WTC11 (cell line): ENCODE measurements around the gene ARL4A. TPM values are rescaled to one million over a fixed set of nuclear protein-coding genes. Genes with fewer than 3 reads are reported as not detected.

Experiments
- ARID4B ChIP-seq: sonication (generic); formaldehyde crosslinking; IDR thresholded peaks from 2 replicates; pipeline ENCODE4 v1.8.0; 2023; ENCODE audit warnings: missing genetic modification reagents, mild to moderate bottlenecking, borderline replicate concordance
- CBFB ChIP-seq: sonication (generic); formaldehyde crosslinking; IDR thresholded peaks from 2 replicates; pipeline ENCODE4 v1.8.1; 2022; ENCODE audit warnings: mild to moderate bottlenecking, low read depth, missing genetic modification reagents
- CDX4 ChIP-seq: fragments of 250-450 bp; sonication (Bioruptor Pico); IDR thresholded peaks from 2 replicates; pipeline ENCODE4 v1.9.0; 2021; ENCODE audit warnings: moderate library complexity, mild to moderate bottlenecking, inconsistent platforms, borderline replicate concordance
- E2F4 ChIP-seq: sonication (generic); formaldehyde crosslinking; IDR thresholded peaks from 2 replicates; pipeline ENCODE4 v1.8.1; 2022; ENCODE audit warnings: low read depth, mild to moderate bottlenecking, moderate library complexity, missing genetic modification reagents, borderline replicate concordance
- GABPB1 ChIP-seq: sonication (generic); formaldehyde crosslinking; IDR thresholded peaks from 2 replicates; pipeline ENCODE4 v1.8.1; 2023; ENCODE audit warnings: mild to moderate bottlenecking, missing genetic modification reagents
- GTF2I ChIP-seq: fragments of 250-450 bp; sonication (Bioruptor Pico); conservative IDR thresholded peaks from 2 replicates; pipeline ENCODE4 v1.4.0; 2021; ENCODE audit warnings: mild to moderate bottlenecking
- JAZF1 ChIP-seq: fragments of 250-450 bp; sonication (Bioruptor Pico); IDR thresholded peaks from 2 replicates; pipeline ENCODE4 v1.9.0; 2021; ENCODE audit warnings: moderate library complexity, mild to moderate bottlenecking, inconsistent platforms
- KAT7 ChIP-seq: sonication (generic); formaldehyde crosslinking; IDR thresholded peaks from 2 replicates; pipeline ENCODE4 v1.8.1; 2023; ENCODE audit warnings: missing genetic modification reagents, mild to moderate bottlenecking, borderline replicate concordance
- MYBL2 ChIP-seq: sonication (generic); formaldehyde crosslinking; IDR thresholded peaks from 2 replicates; pipeline ENCODE4 v1.8.1; 2023; ENCODE audit warnings: mild to moderate bottlenecking, moderate library complexity, missing genetic modification reagents
- PRRX2 ChIP-seq: fragments of 250-450 bp; sonication (Bioruptor Pico); IDR thresholded peaks from 2 replicates; pipeline ENCODE4 v1.8.0; 2021; ENCODE audit warnings: mild to moderate bottlenecking
- SMAD3 ChIP-seq: sonication (generic); formaldehyde crosslinking; IDR thresholded peaks from 2 replicates; pipeline ENCODE4 v1.8.0; 2022; ENCODE audit warnings: missing genetic modification reagents, mild to moderate bottlenecking, borderline replicate concordance
- SOX15 ChIP-seq: fragments of 250-450 bp; sonication (Bioruptor Pico); IDR thresholded peaks from 2 replicates; pipeline ENCODE4 v1.9.0; 2021; ENCODE audit warnings: mild to moderate bottlenecking
- TCF7 ChIP-seq: sonication (generic); formaldehyde crosslinking; IDR thresholded peaks from 2 replicates; pipeline ENCODE4 v1.8.0; 2022; ENCODE audit warnings: mild to moderate bottlenecking, low read depth, missing genetic modification reagents, moderate library complexity
- TEAD4 ChIP-seq: sonication (generic); formaldehyde crosslinking; IDR thresholded peaks from 2 replicates; pipeline ENCODE4 v1.8.0; 2022; ENCODE audit warnings: mild to moderate bottlenecking, missing genetic modification reagents
- ZNF232 ChIP-seq: sonication (generic); formaldehyde crosslinking; IDR thresholded peaks from 2 replicates; pipeline ENCODE4 v1.8.0; 2022; ENCODE audit warnings: mild to moderate bottlenecking, missing genetic modification reagents
- ZNF317 ChIP-seq: sonication (generic); formaldehyde crosslinking; IDR thresholded peaks from 2 replicates; pipeline ENCODE4 v1.8.1; 2023; ENCODE audit warnings: low read depth, mild to moderate bottlenecking, moderate library complexity, missing genetic modification reagents, borderline replicate concordance
- ZNF423 ChIP-seq: fragments of 250-450 bp; sonication (Bioruptor Pico); IDR thresholded peaks from 2 replicates; pipeline ENCODE4 v2.1.2; 2022; ENCODE audit warnings: mild to moderate bottlenecking, moderate library complexity
- total RNA-seq: library from RNA; stranded (reverse); gene quantifications from 3 replicates; pipeline ENCODE4 v1.2.3, GENCODE V29; 2021
- TF ChIP-seq, protein P1 (sequence below): fragments of 250-450 bp; sonication (Bioruptor Pico); IDR thresholded peaks from 2 replicates; pipeline ENCODE4 v1.9.0; 2021; ENCODE audit warnings: mild to moderate bottlenecking, borderline replicate concordance
- TF ChIP-seq, protein P2 (sequence below): sonication (generic); formaldehyde crosslinking; IDR thresholded peaks from 2 replicates; pipeline ENCODE4 v1.8.1; 2022; ENCODE audit warnings: mild to moderate bottlenecking, missing genetic modification reagents, moderate library complexity, borderline replicate concordance
- TF ChIP-seq, protein P3 (sequence below): fragments of 250-450 bp; sonication (Bioruptor Pico); IDR thresholded peaks from 2 replicates; pipeline ENCODE4 v1.9.0; 2021; ENCODE audit warnings: mild to moderate bottlenecking
- TF ChIP-seq, protein P4 (sequence below): sonication (generic); formaldehyde crosslinking; IDR thresholded peaks from 2 replicates; pipeline ENCODE4 v1.8.1; 2023; ENCODE audit warnings: mild to moderate bottlenecking, missing genetic modification reagents
- TF ChIP-seq, protein P5 (sequence below): sonication (generic); formaldehyde crosslinking; IDR thresholded peaks from 2 replicates; pipeline ENCODE4 v1.8.0; 2022; ENCODE audit warnings: mild to moderate bottlenecking, missing genetic modification reagents
- TF ChIP-seq, protein P6 (sequence below): fragments of 200-600 bp; IDR thresholded peaks from 2 replicates; pipeline ENCODE4 v1.8.0; 2022; ENCODE audit warnings: antibody characterized with exemption

The ARL4A gene
- total RNA-seq, 1 experiment from 2014 or later, result 25.4 TPM

- peak; percentile 74; the same call in 1 of the 2 replicates for TF ChIP-seq ARID4B (CRISPR knock-in tag)
- TF ChIP-seq, protein P1, sequence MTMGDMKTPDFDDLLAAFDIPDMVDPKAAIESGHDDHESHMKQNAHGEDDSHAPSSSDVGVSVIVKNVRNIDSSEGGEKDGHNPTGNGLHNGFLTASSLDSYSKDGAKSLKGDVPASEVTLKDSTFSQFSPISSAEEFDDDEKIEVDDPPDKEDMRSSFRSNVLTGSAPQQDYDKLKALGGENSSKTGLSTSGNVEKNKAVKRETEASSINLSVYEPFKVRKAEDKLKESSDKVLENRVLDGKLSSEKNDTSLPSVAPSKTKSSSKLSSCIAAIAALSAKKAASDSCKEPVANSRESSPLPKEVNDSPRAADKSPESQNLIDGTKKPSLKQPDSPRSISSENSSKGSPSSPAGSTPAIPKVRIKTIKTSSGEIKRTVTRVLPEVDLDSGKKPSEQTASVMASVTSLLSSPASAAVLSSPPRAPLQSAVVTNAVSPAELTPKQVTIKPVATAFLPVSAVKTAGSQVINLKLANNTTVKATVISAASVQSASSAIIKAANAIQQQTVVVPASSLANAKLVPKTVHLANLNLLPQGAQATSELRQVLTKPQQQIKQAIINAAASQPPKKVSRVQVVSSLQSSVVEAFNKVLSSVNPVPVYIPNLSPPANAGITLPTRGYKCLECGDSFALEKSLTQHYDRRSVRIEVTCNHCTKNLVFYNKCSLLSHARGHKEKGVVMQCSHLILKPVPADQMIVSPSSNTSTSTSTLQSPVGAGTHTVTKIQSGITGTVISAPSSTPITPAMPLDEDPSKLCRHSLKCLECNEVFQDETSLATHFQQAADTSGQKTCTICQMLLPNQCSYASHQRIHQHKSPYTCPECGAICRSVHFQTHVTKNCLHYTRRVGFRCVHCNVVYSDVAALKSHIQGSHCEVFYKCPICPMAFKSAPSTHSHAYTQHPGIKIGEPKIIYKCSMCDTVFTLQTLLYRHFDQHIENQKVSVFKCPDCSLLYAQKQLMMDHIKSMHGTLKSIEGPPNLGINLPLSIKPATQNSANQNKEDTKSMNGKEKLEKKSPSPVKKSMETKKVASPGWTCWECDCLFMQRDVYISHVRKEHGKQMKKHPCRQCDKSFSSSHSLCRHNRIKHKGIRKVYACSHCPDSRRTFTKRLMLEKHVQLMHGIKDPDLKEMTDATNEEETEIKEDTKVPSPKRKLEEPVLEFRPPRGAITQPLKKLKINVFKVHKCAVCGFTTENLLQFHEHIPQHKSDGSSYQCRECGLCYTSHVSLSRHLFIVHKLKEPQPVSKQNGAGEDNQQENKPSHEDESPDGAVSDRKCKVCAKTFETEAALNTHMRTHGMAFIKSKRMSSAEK, result no peak
- TF ChIP-seq KAT7 (CRISPR knock-in tag), result 0 out of 2 replicates have a peak, but pooled peaks have one; percentile 14
- TF ChIP-seq, protein P2, sequence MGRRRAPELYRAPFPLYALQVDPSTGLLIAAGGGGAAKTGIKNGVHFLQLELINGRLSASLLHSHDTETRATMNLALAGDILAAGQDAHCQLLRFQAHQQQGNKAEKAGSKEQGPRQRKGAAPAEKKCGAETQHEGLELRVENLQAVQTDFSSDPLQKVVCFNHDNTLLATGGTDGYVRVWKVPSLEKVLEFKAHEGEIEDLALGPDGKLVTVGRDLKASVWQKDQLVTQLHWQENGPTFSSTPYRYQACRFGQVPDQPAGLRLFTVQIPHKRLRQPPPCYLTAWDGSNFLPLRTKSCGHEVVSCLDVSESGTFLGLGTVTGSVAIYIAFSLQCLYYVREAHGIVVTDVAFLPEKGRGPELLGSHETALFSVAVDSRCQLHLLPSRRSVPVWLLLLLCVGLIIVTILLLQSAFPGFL (CRISPR knock-in tag), result no peak
- TF ChIP-seq CDX4 (CRISPR knock-in tag), result no peak
- peak; percentile 98 for TF ChIP-seq MYBL2 (CRISPR knock-in tag)
- no peak for TF ChIP-seq E2F4
- peak; percentile 94; the same call in 1 of the 2 replicates for TF ChIP-seq CBFB (CRISPR knock-in tag)
- no peak for TF ChIP-seq GABPB1 (CRISPR knock-in tag)
- TF ChIP-seq, protein P3, sequence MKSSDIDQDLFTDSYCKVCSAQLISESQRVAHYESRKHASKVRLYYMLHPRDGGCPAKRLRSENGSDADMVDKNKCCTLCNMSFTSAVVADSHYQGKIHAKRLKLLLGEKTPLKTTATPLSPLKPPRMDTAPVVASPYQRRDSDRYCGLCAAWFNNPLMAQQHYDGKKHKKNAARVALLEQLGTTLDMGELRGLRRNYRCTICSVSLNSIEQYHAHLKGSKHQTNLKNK (CRISPR knock-in tag), result no peak
- TF ChIP-seq, protein P4, sequence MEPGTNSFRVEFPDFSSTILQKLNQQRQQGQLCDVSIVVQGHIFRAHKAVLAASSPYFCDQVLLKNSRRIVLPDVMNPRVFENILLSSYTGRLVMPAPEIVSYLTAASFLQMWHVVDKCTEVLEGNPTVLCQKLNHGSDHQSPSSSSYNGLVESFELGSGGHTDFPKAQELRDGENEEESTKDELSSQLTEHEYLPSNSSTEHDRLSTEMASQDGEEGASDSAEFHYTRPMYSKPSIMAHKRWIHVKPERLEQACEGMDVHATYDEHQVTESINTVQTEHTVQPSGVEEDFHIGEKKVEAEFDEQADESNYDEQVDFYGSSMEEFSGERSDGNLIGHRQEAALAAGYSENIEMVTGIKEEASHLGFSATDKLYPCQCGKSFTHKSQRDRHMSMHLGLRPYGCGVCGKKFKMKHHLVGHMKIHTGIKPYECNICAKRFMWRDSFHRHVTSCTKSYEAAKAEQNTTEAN, result no peak
- no peak for TF ChIP-seq TCF7 (CRISPR knock-in tag)
- TF ChIP-seq GTF2I, result no peak
- TF ChIP-seq TEAD4, result no peak
- 0 out of 2 replicates have a peak, but pooled peaks have one; percentile 18 for TF ChIP-seq ZNF317 (CRISPR knock-in tag)
- no peak for TF ChIP-seq ZNF423
- TF ChIP-seq PRRX2 (CRISPR knock-in tag), result no peak
- peak; percentile 91; the same call in 1 of the 2 replicates for TF ChIP-seq ZNF232 (CRISPR knock-in tag)
- no peak for TF ChIP-seq JAZF1
- TF ChIP-seq, protein P5, sequence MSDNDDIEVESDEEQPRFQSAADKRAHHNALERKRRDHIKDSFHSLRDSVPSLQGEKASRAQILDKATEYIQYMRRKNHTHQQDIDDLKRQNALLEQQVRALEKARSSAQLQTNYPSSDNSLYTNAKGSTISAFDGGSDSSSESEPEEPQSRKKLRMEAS, result peak; percentile 96
- peak; percentile 92 for TF ChIP-seq SMAD3 (CRISPR knock-in tag)
- TF ChIP-seq, protein P6, sequence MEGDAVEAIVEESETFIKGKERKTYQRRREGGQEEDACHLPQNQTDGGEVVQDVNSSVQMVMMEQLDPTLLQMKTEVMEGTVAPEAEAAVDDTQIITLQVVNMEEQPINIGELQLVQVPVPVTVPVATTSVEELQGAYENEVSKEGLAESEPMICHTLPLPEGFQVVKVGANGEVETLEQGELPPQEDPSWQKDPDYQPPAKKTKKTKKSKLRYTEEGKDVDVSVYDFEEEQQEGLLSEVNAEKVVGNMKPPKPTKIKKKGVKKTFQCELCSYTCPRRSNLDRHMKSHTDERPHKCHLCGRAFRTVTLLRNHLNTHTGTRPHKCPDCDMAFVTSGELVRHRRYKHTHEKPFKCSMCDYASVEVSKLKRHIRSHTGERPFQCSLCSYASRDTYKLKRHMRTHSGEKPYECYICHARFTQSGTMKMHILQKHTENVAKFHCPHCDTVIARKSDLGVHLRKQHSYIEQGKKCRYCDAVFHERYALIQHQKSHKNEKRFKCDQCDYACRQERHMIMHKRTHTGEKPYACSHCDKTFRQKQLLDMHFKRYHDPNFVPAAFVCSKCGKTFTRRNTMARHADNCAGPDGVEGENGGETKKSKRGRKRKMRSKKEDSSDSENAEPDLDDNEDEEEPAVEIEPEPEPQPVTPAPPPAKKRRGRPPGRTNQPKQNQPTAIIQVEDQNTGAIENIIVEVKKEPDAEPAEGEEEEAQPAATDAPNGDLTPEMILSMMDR, result peak; percentile 91
- TF ChIP-seq SOX15 (CRISPR knock-in tag), result no peak
These were observed 1.1 kb upstream of the ARL4A start (continued) for GRCh38 chr7:12686234-12686890.
